K562 (cell line): ENCODE data around the gene REEP6. TPM values are rescaled to one million over a fixed set of nuclear protein-coding genes. Genes with fewer than 3 reads are reported as not detected.

ENCODE experiments used
- ATAC-seq: fragments of 200-7000 bp; cut with Tn5 transposase; 3 replicates; pipeline ENCODE4 v1.9.1; 2020; ENCODE audit warnings: moderate library complexity
- BruUV-seq: library from RNA; stranded (reverse); fragments of 400-500 nt; replicated peaks from 2 replicates; lab custom pipeline; 2021; lab: Mats Ljungman, UMichigan
- CTCF ChIA-PET: fragments of 300-600 bp; formaldehyde crosslinking; extraction: SDS; loops from one replicate; lab custom pipeline; 2021; ENCODE audit warnings: low intra/inter-chr PET ratio; lab: Yijun Ruan, JAX
- POLR2A ChIA-PET: fragments of 300-600, 350-650 bp; sonication (Branson Sonifier 250); formaldehyde crosslinking; extraction: SDS; loops from one replicate; lab custom pipeline; 2021; ENCODE audit warnings: antibody characterized with exemption, inconsistent platforms; lab: Yijun Ruan, JAX
- DNase-seq, 4 experiments: peaks; one replicate each; pipeline versions ENCODE4 v3.0.0 to v3.0.0-alpha.2; 2011 to 2018; ENCODE audit warnings: low spot score in 3 of 4, mixed read lengths in 3 of 4; ENCODE audit errors: extremely low read depth in 1 of 4
- FAIRE-seq: peaks from 2 replicates; lab custom pipeline; 2011; peaks lifted over from hg19 to GRCh38; lab: Jason Lieb, UNC
- H2AFZ ChIP-seq: 2 replicates; pipeline ENCODE4 v1.6.0; 2011; ENCODE audit warnings: low read depth, low read length, control low read depth, inconsistent platforms
- H3K27ac ChIP-seq: fragments of 200-600 bp; 3 replicates; pipeline ENCODE4 v1.8.0; 2011; ENCODE audit warnings: low read depth, mild to moderate bottlenecking, control low read depth, inconsistent platforms, low read length, moderate library complexity, mixed read lengths; ENCODE audit errors: extremely low read depth
- H3K27me3 ChIP-seq, 2 experiments: fragments of 300-600 bp in 1 of 2; 2 replicates in 1 of 2; 3 replicates in 1 of 2; pipeline versions ENCODE4 v1.6.0 to v1.8.0; 2011; ENCODE audit warnings: inconsistent platforms in 2 of 2, low read length in 2 of 2, mild to moderate bottlenecking in 1 of 2, mixed read lengths in 1 of 2, moderate library complexity in 1 of 2; ENCODE audit not compliant: control insufficient read depth in 2 of 2, insufficient read depth in 2 of 2
- H3K36me3 ChIP-seq: fragments of 300-600 bp; 3 replicates; pipeline ENCODE4 v1.8.0; 2011; ENCODE audit warnings: mild to moderate bottlenecking, low read length, inconsistent platforms; ENCODE audit not compliant: control insufficient read depth, insufficient read depth
- H3K4me1 ChIP-seq, 2 experiments: fragments of 200-600 bp in 1 of 2; replicated peaks in 1 of 2; 2 replicates in 1 of 2; 3 replicates in 1 of 2; pipeline versions ENCODE4 v1.5.1 to v1.8.0; 2011; ENCODE audit warnings: inconsistent platforms in 2 of 2, low read length in 2 of 2, mild to moderate bottlenecking in 1 of 2, mixed read lengths in 1 of 2, moderate library complexity in 1 of 2; ENCODE audit not compliant: control insufficient read depth in 2 of 2, insufficient read depth in 2 of 2
- H3K4me2 ChIP-seq: 2 replicates; pipeline ENCODE4 v1.6.1; 2011; ENCODE audit warnings: low read length, control low read depth, inconsistent platforms, mixed read lengths; ENCODE audit not compliant: insufficient read depth
- H3K4me3 ChIP-seq: fragments of 200-600 bp; sonication (generic), shearing (Covaris generic); 2 replicates; pipeline ENCODE4 v1.5.1; 2016; ENCODE audit warnings: control low read depth, inconsistent platforms
- H3K79me2 ChIP-seq: fragments of 200-600 bp; 3 replicates; pipeline ENCODE4 v1.8.0; 2011; ENCODE audit warnings: low read length, inconsistent platforms; ENCODE audit not compliant: control insufficient read depth, insufficient read depth
- H3K9ac ChIP-seq, 2 experiments: 2 replicates each; pipeline versions ENCODE4 v1.6.0 to v1.6.1; 2011; ENCODE audit warnings: low read depth in 2 of 2, low read length in 2 of 2, control low read depth in 1 of 2, inconsistent platforms in 1 of 2, mild to moderate bottlenecking in 1 of 2, mixed read lengths in 1 of 2; ENCODE audit not compliant: insufficient read depth in 1 of 2
- H3K9me1 ChIP-seq: one replicate; pipeline ENCODE4 v1.6.0; 2011; ENCODE audit warnings: inconsistent platforms, mild to moderate bottlenecking, low read length, moderate library complexity; ENCODE audit not compliant: control insufficient read depth, insufficient read depth
- H3K9me3 ChIP-seq: replicated peaks from 2 replicates; pipeline ENCODE4 v1.5.1; 2011; ENCODE audit warnings: low read depth, low read length, inconsistent platforms; ENCODE audit not compliant: control insufficient read depth, insufficient read depth
- H4K20me1 ChIP-seq: replicated peaks from 2 replicates; pipeline ENCODE4 v1.6.1; 2011; ENCODE audit warnings: low read length, inconsistent platforms, mixed read lengths; ENCODE audit not compliant: control insufficient read depth, insufficient read depth
- CHAMP1 ChIP-seq: fragments of 450-650 bp; IDR thresholded peaks from 2 replicates; pipeline ENCODE4 v1.6.1; 2016; ENCODE audit warnings: mild to moderate bottlenecking
- TFE3 ChIP-seq: fragments of 450-650 bp; formaldehyde crosslinking; IDR thresholded peaks from 2 replicates; pipeline ENCODE4 v1.4.0; 2020; ENCODE audit warnings: mild to moderate bottlenecking, mixed read lengths
- USF2 ChIP-seq: sonication (generic); formaldehyde crosslinking; IDR thresholded peaks from 2 replicates; pipeline ENCODE4 v1.5.0; 2020; ENCODE audit warnings: missing genetic modification reagents
- WGBS: fragments of 100-300 bp; shearing (Covaris generic); methylation state at CpG from one replicate; pipeline ENCODE4 v1.1.6; 2016; ENCODE audit warnings: low coverage, mixed read lengths; ENCODE audit not compliant: insufficient coverage; ENCODE audit errors: missing lambda C conversion rate; 5-methylcytosine and 5-hydroxymethylcytosine counted together
- in situ Hi-C: fragments of 300-500 bp; cut with MboI; formaldehyde crosslinking; loops from 4 replicates; pipeline ENCODE4 v1.15.0; 2018; ENCODE audit warnings: inconsistent platforms, mixed read lengths
- intact Hi-C: fragments of 100-400 bp; cut with micrococcal nuclease; formaldehyde crosslinking; loops from 2 replicates; pipeline ENCODE4 v1.14.2; 2022
- polyA plus RNA-seq, 8 experiments: library from polyadenylated mRNA; depleted of rRNA in 4 of 8; stranded (reverse) in 5 of 8; unstranded in 3 of 8; fragments of >200 nt; fragmentation: Nextera tagmentation in 2 of 8; fragmentation: Illumina TruSeq in 1 of 8; extraction: Ambion mirVana in 2 of 8; extraction: Trizol in 1 of 8; gene quantifications; 2 replicates each; pipeline versions ENCODE4 v1.2.1 to v1.2.3, GENCODE V29; 2011 to 2014; ENCODE audit warnings: inconsistent platforms in 1 of 8, missing spikeins in 1 of 8
- total RNA-seq, 7 experiments: library from RNA; depleted of rRNA in 6 of 7; stranded (reverse); fragments of >200 nt in 6 of 7; fragmentation: Illumina TruSeq in 2 of 7; extraction: Trizol in 2 of 7; gene quantifications; 2 replicates each; pipeline versions ENCODE4 v1.2.1 to v1.2.3, GENCODE V29; 2011 to 2021; ENCODE audit warnings: low replicate concordance in 1 of 7

Gene REEP6
- total and polyA plus RNA-seq, 9 of the 15 experiments (the other 6 are each of a cell fraction or from before 2014, with no cell fraction given), result 1.2 to 64.2 (median 12.7) TPM

DNA sequence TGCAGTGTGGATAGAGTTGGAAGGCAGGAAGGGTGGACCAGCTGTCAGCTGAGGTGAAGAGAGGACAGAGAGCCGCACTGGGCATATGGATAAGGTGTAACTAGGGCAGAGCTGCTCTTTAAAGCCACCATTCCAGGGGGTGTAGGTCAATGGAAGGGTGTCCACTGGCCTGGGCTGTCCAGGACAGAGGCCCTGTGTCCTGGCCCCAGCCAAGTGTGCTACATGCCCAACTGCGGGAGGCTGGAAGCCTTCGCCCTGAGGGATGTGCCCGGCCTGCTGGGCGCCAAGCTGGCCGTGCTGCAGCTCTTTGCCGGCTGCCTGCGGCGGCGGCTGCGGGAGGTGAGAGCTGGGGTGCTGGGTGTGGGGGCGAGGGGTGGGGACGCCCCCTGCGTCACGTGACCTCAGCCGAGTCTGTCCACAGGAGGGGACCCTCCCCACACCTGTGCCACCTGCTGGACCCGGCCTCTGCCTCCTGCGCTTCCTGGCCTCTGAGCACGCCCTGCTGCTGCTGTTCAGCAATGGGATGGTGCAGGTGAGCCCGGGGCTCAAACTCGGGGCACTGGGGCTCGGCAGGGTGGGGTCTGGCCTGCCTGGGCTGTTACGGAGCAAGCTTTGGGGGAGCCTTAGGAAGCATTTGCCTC lies 42.6 kb downstream of the REEP6 start:
- H3K27ac ChIP-seq, result no peak overlapping the region
- POLR2A ChIA-PET, result interaction anchor here (0.7 kb wide), 1 partner anchor 9 kb away, joined by 4 read pairs; no protein-coding TSS in a partner anchor
- H3K9me3 ChIP-seq, result no peaks in the 10 kb centered on the region
- H3K9ac ChIP-seq, result no peak overlapping the region
- ATAC-seq (no peak), DNase-seq (no peak), FAIRE-seq (no peak)
- in situ Hi-C loops (no loop called here), intact Hi-C loops (no loop called here)
- no peaks in the 10 kb centered on the region for H3K36me3 ChIP-seq
- no peaks in the 10 kb centered on the region for H3K9me1 ChIP-seq
- H4K20me1 ChIP-seq, result no peaks in the 10 kb centered on the region
- no TSS peak for BruUV-seq
- WGBS, result 33% methylated on average over 8 of the region's 23 CpGs
- H3K79me2 ChIP-seq, result no peaks in the 10 kb centered on the region
- peaks cover 0 to 22% of the 10 kb centered on the region in 2 experiments; a peak in 2 of 5 replicates for H3K4me1 ChIP-seq
- no peak overlapping the region for H2AFZ ChIP-seq
- CTCF ChIA-PET, result no interaction called here
- TF ChIP-seq CHAMP1, result no peak
- TF ChIP-seq USF2 (CRISPR knock-in tag), result peak; percentile 57
- TF ChIP-seq TFE3 (CRISPR knock-in tag), result peak; percentile 30; the same call in 1 of the 2 replicates
- H3K4me2 ChIP-seq, result no peak overlapping the region
- no peak overlapping the region for H3K4me3 ChIP-seq
- H3K27me3 ChIP-seq, result peaks cover 9 to 27% of the 10 kb centered on the region in 2 experiments; a peak in 2 of 5 replicates
